WTC11 (cell line): ENCODE data around the gene CDK2. TPM values are rescaled to one million over a fixed set of nuclear protein-coding genes. Genes with fewer than 3 reads are reported as not detected.

ENCODE experiments used
- ATAC-seq: fragments of 200-7000 bp; cut with Tn5 transposase; 2 replicates; pipeline ENCODE4 v1.10.0; 2021; ENCODE audit warnings: mild to moderate bottlenecking, moderate library complexity
- CTCF ChIA-PET: fragments of 300-600 bp; sonication (Branson Sonifier 250); formaldehyde crosslinking; loops from one replicate; lab custom pipeline; 2021; ENCODE audit warnings: antibody characterized with exemption; lab: Charles Lee
- POLR2A ChIA-PET: fragments of 350-600 bp; sonication (Branson Sonifier 250); formaldehyde crosslinking; loops from one replicate; lab custom pipeline; 2021; ENCODE audit warnings: antibody characterized with exemption; lab: Charles Lee
- DNase-seq: peaks from one replicate; pipeline ENCODE4 v3.0.0; 2021; ENCODE audit warnings: low spot score
- H3K27ac Mint-ChIP-seq: 2 replicates; pipeline ENCODE4 v1.8.0; 2021; ENCODE audit warnings: mixed read lengths
- H3K27me3 Mint-ChIP-seq: 2 replicates; pipeline ENCODE4 v1.8.0; 2021; ENCODE audit warnings: low read depth, mild to moderate bottlenecking, moderate library complexity, mixed read lengths
- H3K36me3 Mint-ChIP-seq: 2 replicates; pipeline ENCODE4 v1.8.0; 2021; ENCODE audit warnings: mixed read lengths
- H3K4me1 Mint-ChIP-seq: 2 replicates; pipeline ENCODE4 v1.8.0; 2022; ENCODE audit warnings: mixed read lengths
- H3K4me3 Mint-ChIP-seq: 2 replicates; pipeline ENCODE4 v1.8.0; 2021; ENCODE audit warnings: mild to moderate bottlenecking, moderate library complexity, mixed read lengths
- H3K9me3 Mint-ChIP-seq: 2 replicates; pipeline ENCODE4 v1.8.0; 2021; ENCODE audit warnings: mixed read lengths
- JUN ChIP-seq: sonication (generic); formaldehyde crosslinking; IDR thresholded peaks from 2 replicates; pipeline ENCODE4 v1.8.0; 2023; ENCODE audit warnings: mild to moderate bottlenecking, missing genetic modification reagents
- NFATC4 ChIP-seq: fragments of 250-450 bp; sonication (Bioruptor Pico); IDR thresholded peaks from 2 replicates; pipeline ENCODE4 v1.9.0; 2021; ENCODE audit warnings: mild to moderate bottlenecking
- NR3C1 ChIP-seq: sonication (generic); formaldehyde crosslinking; conservative IDR thresholded peaks from 2 replicates; pipeline ENCODE4 v1.8.1; 2023; ENCODE audit warnings: low read depth, mild to moderate bottlenecking, missing genetic modification reagents
- TEAD1 ChIP-seq: sonication (generic); formaldehyde crosslinking; IDR thresholded peaks from 2 replicates; pipeline ENCODE4 v1.8.0; 2022; ENCODE audit warnings: mild to moderate bottlenecking, missing genetic modification reagents
- TP53 ChIP-seq: sonication (generic); formaldehyde crosslinking; IDR thresholded peaks from 2 replicates; pipeline ENCODE4 v1.8.1; 2023; ENCODE audit warnings: mild to moderate bottlenecking, missing genetic modification reagents
- ZNF263 ChIP-seq: sonication (generic); formaldehyde crosslinking; IDR thresholded peaks from 2 replicates; pipeline ENCODE4 v1.8.1; 2022; ENCODE audit warnings: low read depth, mild to moderate bottlenecking, moderate library complexity, missing genetic modification reagents
- ZNF317 ChIP-seq: sonication (generic); formaldehyde crosslinking; IDR thresholded peaks from 2 replicates; pipeline ENCODE4 v1.8.1; 2023; ENCODE audit warnings: low read depth, mild to moderate bottlenecking, moderate library complexity, missing genetic modification reagents, borderline replicate concordance
- ZNF416 ChIP-seq: fragments of 250-450 bp; sonication (Bioruptor Pico); IDR thresholded peaks from 2 replicates; pipeline ENCODE4 v1.9.0; 2021; ENCODE audit warnings: mild to moderate bottlenecking, inconsistent platforms
- ZNF671 ChIP-seq: fragments of 250-450 bp; sonication (Bioruptor Pico); IDR thresholded peaks from 2 replicates; pipeline ENCODE4 v1.8.0; 2021; ENCODE audit warnings: mild to moderate bottlenecking
- total RNA-seq: library from RNA; stranded (reverse); gene quantifications from 3 replicates; pipeline ENCODE4 v1.2.3, GENCODE V29; 2021
- TF ChIP-seq, protein P1 (sequence below): sonication (generic); formaldehyde crosslinking; IDR thresholded peaks from 2 replicates; pipeline ENCODE4 v1.8.0; 2023; ENCODE audit warnings: mild to moderate bottlenecking, missing genetic modification reagents
- TF ChIP-seq, protein P2 (sequence below): fragments of 250-450 bp; sonication (Bioruptor Pico); conservative IDR thresholded peaks from 2 replicates; pipeline ENCODE4 v1.9.0; 2021; ENCODE audit warnings: mild to moderate bottlenecking
- TF ChIP-seq, protein P3 (sequence below): sonication (generic); formaldehyde crosslinking; IDR thresholded peaks from 2 replicates; pipeline ENCODE4 v1.8.1; 2023; ENCODE audit warnings: mild to moderate bottlenecking, moderate library complexity, missing genetic modification reagents
- TF ChIP-seq, protein P4 (sequence below): sonication (generic); formaldehyde crosslinking; IDR thresholded peaks from 2 replicates; pipeline ENCODE4 v1.8.1; 2022; ENCODE audit warnings: mild to moderate bottlenecking, missing genetic modification reagents, moderate library complexity, borderline replicate concordance
- TF ChIP-seq, protein P5 (sequence below): sonication (generic); formaldehyde crosslinking; IDR thresholded peaks from 2 replicates; pipeline ENCODE4 v1.8.1; 2023; ENCODE audit warnings: mild to moderate bottlenecking, missing genetic modification reagents, borderline replicate concordance

Gene CDK2
- total RNA-seq, 1 experiment from 2014 or later = 43.1 TPM

DNA sequence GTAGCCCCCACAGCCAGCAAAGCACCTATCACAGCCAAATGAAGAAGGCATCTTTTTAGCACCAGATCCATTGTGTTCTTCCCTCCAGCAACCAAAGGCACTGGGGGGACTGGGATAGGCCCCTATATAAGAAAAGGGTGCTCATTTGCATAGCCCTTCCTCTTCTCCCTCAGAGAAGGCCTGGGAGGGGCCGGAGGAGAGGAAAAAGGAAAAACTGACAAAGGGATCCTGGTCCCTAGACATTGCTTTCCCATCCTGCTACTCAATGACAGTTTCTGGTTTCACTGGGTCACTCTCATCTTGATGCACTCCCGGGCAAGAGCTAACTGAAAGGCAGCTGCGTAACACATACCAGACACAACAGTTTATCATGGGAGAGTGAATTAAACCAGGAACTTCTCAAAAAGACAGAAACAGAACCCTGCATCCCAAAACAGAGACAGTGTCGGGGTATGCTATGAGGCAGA lies 656 bp upstream of the CDK2 start, which contains the start of gene PMEL:
Gene PMEL, minus strand, starts transcription at position 102 of the 467 bp plus-strand sequence. Its CDS starts 31 bp downstream, at position 71.
- Mint-ChIP-seq H3K27me3 (no peaks in the 10 kb centered on the region), H3K36me3 (peaks cover 11% of the 10 kb centered on the region), H3K4me3 (peak within 1 kb of the TSS; percentile 99), H3K27ac (peak within 1 kb of the TSS; percentile 99), H3K9me3 (no peaks in the 10 kb centered on the region), H3K4me1 (peaks cover 26% of the 10 kb centered on the region)
- DNase-seq (peak; percentile 48), ATAC-seq (peak; percentile 64)
- ChIA-PET POLR2A (interaction anchor here (1.3 kb wide), 1 partner anchor 8 kb away, joined by 10 read pairs; the partner anchor contains the start of gene RAB5B), CTCF (interaction anchor here (1.6 kb wide), 1 partner anchor 36 kb away, joined by 5 read pairs; no protein-coding TSS in a partner anchor)
- TF ChIP-seq JUN (CRISPR knock-in tag) = no peak
- TF ChIP-seq, protein P1, sequence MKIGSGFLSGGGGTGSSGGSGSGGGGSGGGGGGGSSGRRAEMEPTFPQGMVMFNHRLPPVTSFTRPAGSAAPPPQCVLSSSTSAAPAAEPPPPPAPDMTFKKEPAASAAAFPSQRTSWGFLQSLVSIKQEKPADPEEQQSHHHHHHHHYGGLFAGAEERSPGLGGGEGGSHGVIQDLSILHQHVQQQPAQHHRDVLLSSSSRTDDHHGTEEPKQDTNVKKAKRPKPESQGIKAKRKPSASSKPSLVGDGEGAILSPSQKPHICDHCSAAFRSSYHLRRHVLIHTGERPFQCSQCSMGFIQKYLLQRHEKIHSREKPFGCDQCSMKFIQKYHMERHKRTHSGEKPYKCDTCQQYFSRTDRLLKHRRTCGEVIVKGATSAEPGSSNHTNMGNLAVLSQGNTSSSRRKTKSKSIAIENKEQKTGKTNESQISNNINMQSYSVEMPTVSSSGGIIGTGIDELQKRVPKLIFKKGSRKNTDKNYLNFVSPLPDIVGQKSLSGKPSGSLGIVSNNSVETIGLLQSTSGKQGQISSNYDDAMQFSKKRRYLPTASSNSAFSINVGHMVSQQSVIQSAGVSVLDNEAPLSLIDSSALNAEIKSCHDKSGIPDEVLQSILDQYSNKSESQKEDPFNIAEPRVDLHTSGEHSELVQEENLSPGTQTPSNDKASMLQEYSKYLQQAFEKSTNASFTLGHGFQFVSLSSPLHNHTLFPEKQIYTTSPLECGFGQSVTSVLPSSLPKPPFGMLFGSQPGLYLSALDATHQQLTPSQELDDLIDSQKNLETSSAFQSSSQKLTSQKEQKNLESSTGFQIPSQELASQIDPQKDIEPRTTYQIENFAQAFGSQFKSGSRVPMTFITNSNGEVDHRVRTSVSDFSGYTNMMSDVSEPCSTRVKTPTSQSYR (CRISPR knock-in tag) = no peak
- TF ChIP-seq, protein P2, sequence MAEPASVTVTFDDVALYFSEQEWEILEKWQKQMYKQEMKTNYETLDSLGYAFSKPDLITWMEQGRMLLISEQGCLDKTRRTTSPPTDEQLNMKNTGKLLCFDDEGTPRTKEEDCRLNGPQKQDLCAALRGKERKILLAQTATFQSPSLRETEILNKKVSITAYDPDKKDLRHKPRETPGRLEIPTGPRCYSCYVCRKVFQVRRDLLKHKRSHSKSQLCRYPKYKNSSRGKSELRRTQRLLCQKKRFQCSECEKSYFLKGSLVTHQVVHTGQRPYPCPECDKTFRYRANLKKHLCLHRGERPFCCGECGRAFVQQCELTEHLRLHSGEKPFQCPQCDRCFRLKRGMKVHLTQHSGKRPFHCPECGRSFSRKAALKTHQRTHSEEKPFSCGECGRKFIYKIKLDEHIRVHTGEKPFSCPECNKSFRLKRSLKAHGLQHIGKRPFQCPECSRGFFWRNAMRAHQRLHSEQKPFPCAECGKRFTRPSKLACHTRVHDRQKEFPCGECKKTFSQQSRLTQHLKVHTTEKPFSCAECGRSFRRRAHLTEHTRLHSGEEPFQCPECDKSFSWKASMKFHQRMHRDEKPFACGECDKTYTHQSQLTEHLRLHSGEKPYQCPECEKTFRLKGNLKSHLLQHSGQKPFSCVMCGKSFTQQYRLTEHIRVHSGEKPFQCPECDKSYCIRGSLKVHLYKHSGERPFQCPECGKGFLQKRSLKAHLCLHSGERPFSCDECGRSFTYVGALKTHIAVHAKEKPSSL = no peak
- TF ChIP-seq TEAD1 (CRISPR knock-in tag) = no peak
- no peak for TF ChIP-seq ZNF317 (CRISPR knock-in tag)
- TF ChIP-seq NFATC4 (CRISPR knock-in tag) = no peak
- no peak for TF ChIP-seq TP53 (CRISPR knock-in tag)
- no peak for TF ChIP-seq ZNF416 (CRISPR knock-in tag)
- TF ChIP-seq, protein P3, sequence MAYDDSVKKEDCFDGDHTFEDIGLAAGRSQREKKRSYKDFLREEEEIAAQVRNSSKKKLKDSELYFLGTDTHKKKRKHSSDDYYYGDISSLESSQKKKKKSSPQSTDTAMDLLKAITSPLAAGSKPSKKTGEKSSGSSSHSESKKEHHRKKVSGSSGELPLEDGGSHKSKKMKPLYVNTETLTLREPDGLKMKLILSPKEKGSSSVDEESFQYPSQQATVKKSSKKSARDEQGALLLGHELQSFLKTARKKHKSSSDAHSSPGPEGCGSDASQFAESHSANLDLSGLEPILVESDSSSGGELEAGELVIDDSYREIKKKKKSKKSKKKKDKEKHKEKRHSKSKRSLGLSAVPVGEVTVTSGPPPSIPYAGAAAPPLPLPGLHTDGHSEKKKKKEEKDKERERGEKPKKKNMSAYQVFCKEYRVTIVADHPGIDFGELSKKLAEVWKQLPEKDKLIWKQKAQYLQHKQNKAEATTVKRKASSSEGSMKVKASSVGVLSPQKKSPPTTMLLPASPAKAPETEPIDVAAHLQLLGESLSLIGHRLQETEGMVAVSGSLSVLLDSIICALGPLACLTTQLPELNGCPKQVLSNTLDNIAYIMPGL (CRISPR knock-in tag) = no peak
- TF ChIP-seq, protein P4, sequence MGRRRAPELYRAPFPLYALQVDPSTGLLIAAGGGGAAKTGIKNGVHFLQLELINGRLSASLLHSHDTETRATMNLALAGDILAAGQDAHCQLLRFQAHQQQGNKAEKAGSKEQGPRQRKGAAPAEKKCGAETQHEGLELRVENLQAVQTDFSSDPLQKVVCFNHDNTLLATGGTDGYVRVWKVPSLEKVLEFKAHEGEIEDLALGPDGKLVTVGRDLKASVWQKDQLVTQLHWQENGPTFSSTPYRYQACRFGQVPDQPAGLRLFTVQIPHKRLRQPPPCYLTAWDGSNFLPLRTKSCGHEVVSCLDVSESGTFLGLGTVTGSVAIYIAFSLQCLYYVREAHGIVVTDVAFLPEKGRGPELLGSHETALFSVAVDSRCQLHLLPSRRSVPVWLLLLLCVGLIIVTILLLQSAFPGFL (CRISPR knock-in tag) = no peak
- TF ChIP-seq ZNF263 (CRISPR knock-in tag) = no peak
- TF ChIP-seq ZNF671 (CRISPR knock-in tag) = no peak
- TF ChIP-seq, protein P5, sequence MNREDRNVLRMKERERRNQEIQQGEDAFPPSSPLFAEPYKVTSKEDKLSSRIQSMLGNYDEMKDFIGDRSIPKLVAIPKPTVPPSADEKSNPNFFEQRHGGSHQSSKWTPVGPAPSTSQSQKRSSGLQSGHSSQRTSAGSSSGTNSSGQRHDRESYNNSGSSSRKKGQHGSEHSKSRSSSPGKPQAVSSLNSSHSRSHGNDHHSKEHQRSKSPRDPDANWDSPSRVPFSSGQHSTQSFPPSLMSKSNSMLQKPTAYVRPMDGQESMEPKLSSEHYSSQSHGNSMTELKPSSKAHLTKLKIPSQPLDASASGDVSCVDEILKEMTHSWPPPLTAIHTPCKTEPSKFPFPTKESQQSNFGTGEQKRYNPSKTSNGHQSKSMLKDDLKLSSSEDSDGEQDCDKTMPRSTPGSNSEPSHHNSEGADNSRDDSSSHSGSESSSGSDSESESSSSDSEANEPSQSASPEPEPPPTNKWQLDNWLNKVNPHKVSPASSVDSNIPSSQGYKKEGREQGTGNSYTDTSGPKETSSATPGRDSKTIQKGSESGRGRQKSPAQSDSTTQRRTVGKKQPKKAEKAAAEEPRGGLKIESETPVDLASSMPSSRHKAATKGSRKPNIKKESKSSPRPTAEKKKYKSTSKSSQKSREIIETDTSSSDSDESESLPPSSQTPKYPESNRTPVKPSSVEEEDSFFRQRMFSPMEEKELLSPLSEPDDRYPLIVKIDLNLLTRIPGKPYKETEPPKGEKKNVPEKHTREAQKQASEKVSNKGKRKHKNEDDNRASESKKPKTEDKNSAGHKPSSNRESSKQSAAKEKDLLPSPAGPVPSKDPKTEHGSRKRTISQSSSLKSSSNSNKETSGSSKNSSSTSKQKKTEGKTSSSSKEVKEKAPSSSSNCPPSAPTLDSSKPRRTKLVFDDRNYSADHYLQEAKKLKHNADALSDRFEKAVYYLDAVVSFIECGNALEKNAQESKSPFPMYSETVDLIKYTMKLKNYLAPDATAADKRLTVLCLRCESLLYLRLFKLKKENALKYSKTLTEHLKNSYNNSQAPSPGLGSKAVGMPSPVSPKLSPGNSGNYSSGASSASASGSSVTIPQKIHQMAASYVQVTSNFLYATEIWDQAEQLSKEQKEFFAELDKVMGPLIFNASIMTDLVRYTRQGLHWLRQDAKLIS (CRISPR knock-in tag) = no peak
- no peak for TF ChIP-seq NR3C1
